Activated CD4-positive, alpha-beta T cell treated with anti-CD3 and anti-CD28 coated beads for 4 hours (primary cell): ENCODE measurements around the gene PARD3B.
A peak's percentile ranks its signal among the peaks of the same experiment; 100 is the strongest.

ENCODE experiments used
- DNase-seq, 2 donors: peaks; one replicate each; pipeline ENCODE4 v3.0.0-alpha.2; 2020

PARD3B gene, protein sequence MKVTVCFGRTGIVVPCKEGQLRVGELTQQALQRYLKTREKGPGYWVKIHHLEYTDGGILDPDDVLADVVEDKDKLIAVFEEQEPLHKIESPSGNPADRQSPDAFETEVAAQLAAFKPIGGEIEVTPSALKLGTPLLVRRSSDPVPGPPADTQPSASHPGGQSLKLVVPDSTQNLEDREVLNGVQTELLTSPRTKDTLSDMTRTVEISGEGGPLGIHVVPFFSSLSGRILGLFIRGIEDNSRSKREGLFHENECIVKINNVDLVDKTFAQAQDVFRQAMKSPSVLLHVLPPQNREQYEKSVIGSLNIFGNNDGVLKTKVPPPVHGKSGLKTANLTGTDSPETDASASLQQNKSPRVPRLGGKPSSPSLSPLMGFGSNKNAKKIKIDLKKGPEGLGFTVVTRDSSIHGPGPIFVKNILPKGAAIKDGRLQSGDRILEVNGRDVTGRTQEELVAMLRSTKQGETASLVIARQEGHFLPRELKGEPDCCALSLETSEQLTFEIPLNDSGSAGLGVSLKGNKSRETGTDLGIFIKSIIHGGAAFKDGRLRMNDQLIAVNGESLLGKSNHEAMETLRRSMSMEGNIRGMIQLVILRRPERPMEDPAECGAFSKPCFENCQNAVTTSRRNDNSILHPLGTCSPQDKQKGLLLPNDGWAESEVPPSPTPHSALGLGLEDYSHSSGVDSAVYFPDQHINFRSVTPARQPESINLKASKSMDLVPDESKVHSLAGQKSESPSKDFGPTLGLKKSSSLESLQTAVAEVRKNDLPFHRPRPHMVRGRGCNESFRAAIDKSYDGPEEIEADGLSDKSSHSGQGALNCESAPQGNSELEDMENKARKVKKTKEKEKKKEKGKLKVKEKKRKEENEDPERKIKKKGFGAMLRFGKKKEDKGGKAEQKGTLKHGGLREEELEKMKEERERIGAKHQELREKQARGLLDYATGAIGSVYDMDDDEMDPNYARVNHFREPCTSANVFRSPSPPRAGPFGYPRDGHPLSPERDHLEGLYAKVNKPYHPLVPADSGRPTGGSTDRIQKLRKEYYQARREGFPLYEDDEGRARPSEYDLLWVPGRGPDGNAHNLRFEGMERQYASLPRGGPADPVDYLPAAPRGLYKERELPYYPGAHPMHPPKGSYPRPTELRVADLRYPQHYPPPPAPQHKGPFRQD (N-terminal part only)

DNA sequence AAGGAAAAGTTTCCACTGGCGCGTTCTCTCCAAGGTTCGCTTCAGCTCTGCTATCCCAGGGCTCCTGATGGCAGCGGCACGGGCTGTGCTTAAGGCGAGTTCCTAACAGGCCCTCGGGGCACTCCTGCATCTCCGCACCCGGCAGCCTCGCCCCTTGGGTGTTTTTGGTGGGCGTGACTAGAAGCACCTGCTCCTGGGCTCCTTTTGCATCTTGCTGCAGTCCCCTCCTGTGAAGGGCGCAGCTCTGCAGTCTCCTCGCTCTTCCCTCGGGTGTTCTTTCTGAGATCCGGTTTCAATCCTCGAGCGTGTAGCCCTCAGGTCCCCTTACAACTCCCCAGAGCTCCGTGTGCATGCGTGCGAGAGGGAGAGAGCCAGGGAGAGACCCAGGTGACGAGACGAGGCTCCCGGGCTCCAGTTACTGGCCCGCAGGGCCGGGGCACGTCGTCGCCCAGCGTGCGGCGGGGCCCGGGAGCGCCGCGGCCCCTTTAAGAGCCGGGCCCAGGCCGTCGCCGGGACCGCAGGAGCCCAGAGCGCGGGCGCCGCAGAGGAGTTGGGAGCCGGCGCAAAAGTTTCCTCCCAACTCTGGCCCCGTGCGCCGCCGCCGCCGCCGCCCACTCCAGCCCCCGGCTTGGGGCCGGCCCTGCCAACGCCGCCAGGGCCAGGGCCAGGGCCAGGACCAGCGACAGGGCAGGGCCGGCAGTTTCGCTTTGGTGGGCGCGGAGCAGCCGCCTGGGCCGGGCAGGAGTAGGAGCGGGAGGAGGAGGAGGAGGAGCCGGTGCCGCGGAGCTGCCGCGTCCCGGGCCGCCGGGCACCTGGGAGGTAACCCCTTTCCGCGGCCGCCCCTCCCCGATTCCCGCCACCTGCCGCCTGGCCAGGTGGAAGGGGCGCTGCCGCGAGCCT, at the start of gene PARD3B:
Gene PARD3B, plus strand, starts transcription at position 515 of the 900 bp plus-strand sequence. CDS start 525 bp downstream, outside the sequence.
- DNase-seq: peak in 1 of 2 donors; percentile 6

- no peak for DNase-seq
Observed at GRCh38 chr2:204496779-204497178, 48.5 kb upstream of the PARD3B start.

DNA sequence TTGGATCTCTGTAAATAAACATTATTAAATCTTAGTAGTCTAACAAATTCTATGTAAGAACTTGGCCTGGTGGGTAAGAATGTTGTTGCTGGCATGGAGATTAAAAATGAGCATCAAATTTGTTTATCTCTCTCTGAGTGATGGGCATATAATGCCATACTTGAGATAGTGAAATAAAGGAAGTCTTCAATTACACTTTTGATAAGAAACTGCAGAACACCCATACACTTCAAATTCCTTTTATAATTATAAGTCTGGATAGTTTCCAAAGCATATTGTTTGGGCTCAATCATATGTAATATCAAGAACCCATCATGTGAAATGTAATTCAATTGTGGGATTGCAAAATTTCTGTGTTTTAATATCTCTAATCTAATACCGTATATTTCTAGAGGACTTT, 47.4 kb upstream of the PARD3B start:
- DNase-seq: no peak

DNA sequence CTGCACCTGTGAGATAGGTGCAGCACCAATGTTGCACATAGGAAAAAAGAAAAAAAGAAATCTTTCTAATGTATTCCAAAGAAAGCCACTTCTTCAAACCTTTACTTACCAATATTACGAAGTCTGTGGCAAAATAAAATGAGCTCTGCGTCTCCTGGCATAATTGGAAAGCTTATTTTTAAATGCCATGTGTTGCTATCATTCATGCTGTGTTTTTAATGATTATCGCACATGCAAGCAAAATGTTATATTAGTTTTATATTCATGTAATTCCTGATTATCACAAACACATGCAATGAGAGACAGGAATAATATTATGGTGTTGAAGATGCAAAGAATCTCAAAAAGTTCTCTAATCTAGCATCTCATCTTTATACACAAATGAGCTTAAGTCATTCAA, 47.0 kb upstream of the PARD3B start:
- DNase-seq: no peak

DNA sequence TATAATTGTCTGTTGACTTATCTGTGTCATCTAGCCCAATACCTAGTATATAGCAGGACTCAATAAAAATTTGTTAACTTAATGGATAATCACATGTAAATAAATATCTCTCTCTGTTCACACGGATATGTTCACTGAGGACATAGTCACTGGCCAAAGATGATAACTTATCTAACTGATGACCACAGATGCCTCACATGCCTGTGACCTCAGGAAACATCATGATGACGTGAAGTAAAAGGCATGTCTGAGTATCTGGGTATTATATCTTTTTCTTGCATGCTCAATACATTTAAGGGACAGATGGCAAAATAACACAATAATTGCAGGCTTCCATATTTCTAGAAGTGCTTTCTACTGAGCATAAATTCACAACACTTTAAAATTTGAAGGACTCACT, 41.4 kb upstream of the PARD3B start:
- DNase-seq: no peak

DNA sequence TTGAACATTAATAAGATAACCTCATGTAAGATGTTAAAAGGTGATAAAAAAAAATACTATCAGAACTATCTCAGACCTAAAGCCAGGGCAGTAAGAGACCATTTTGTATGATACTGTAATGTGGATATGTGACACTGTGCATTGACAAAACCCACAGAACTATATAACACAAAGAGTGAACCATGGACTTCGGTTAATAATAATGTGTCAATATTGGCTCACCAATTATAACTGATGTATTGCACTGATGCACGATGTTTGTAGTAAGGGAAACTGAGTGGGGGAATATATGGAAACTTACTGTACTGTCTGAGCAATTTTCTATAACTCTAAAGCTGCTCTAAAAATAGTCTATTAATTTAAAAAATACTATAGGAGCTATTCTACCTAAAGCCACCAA, 40.7 kb upstream of the PARD3B start:
- DNase-seq: no peak

GRCh38 chr2:204505488-204505887, 39.8 kb upstream of the PARD3B start:
- DNase-seq: no peak

GRCh38 chr2:204505946-204506345, 39.3 kb upstream of the PARD3B start:
- DNase-seq: no peak

GRCh38 chr2:204507636-204508035, 37.6 kb upstream of the PARD3B start:
- no peak for DNase-seq

GRCh38 chr2:204510709-204511420, 34.4 kb upstream of the PARD3B start:
- no peak for DNase-seq

DNA sequence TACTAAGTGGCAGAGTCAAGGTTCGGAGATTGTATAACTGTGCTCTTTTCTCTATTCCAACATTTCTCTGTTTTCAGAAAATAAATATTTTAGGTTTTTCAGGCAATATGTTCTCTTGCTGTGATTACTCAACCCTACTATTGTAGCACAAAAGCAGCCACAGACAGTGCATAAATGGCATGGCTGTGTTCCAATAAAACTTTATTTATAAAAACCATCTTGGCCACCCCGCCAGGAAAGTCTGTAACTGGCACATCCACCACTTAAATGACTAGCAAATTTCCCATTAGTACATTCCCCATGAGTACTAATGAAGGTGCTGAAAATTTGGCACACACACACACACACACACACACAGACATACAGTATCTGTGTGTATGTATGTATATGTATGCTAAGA, 30.8 kb upstream of the PARD3B start:
- no peak for DNase-seq

DNA sequence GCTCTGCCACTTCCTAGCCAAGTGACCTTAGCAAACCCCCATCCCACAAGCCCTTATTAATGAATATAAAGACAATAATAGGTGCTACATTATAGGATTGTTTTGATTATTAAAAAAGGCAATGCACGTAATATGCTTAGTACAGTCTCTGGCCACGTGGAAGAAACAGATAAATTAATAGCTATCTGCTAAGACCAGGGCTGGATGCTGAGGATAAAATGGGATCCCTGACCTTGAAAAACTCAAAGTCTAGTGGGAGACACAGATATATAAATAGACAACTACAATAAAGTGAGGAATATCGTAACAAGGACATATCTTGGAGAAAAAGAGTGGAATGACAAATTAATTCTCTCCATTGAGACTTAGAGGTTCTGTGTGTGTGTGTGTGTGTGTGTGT, 29.9 kb upstream of the PARD3B start:
- DNase-seq: no peak

DNA sequence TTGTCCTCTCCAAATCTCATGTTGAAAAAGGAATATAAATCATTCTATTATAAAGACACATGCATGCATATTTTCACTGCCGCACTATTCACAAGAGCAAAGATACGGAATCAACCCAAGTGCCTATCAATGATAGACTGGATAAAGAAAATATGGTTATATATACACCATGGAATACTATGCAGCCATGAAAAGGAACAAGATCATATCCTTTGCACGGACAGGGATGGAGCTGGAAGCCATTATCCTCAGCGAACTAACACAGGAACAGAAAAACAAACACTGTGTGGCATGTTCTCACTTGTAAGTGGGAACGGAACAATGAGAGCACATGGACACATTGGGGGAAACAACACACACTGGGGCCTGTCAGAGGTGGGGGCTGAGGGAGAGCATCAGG, 28.1 kb upstream of the PARD3B start:
- no peak for DNase-seq

DNA sequence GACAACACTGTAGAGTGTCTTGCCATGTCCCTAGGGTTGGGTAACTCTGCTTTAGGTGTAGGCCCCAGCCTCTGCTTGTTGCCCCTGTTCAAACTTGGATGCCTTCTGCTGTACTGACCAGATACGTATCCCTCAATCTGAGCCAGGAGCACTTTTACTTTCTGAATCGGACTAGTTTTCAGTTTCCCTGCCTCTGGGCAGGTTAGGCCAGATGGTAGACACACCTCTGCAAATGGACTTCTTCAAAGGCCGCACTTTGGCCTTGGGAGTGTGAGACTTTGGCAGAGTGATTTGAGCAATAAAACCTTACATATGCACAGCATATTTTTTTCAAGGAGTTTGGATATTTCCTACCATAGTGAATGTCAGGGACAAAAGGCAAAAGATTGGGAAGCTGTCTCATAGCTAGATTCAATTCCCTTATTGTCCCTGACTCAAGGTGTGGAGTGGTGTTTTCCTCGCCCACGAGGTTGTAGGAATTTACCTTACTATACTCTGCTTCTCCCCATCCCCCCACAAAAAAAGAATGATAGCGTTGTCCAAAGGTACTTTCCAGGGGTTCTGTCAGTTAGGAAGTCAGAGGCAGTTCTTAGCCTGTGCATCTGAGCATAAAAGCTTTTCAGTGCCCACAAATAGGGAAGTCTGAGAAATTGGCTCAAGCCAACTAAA, 15.3 kb upstream of the PARD3B start:
- DNase-seq: no peak

DNA sequence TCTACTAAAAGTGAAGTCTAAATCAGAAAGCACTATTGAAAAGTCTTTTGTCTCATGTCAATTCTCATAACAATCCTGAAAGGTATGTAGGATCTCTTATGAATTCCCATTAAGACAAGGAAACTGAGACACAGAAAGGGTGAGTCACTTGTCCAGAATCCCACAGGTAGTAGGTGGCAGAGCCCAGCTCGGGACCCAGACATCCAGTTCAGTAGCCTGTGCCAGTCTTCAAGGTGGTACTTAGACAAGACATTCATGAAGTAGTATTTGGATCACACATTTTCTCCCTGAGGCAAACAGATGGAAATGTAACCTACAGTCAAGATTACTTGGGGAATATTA, 14.8 kb upstream of the PARD3B start:
- no peak for DNase-seq

DNA sequence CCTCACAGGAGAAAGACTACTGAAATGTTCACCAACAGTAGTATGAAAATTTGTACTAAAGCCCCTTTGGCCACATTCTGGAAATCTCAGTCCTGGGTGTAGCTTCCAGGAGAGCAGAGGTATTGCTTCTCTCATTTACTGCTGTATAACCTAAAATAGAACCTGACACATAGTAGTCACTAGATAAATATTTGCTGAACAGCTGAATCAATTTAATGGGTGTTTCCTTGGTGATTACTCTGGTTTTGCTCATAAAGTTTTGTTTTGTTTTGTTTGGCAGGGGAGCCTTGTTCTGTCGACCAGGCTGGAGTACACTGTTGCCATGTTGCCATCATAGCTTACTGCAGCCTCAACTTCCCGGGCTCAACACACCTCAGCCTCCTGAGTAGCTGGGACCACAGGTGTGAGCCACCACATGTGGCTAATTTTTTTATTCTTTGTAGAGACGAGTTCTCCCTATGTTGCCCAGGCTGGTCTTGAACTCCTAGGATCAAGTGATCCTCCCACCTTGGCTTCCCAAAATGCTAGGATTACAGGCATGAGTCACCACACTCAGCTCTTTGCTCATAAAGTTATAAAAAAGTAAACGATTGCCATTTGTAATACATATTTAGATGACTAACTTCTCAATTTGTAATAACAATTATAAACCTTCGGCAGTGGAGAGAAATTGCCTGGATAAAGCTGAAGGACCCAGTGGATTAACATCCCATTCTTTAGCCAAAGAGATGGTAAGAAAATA, 11.5 kb upstream of the PARD3B start:
- no peak for DNase-seq

- no peak for DNase-seq
Observed at GRCh38 chr2:204535356-204535755, 9.9 kb upstream of the PARD3B start.

DNA sequence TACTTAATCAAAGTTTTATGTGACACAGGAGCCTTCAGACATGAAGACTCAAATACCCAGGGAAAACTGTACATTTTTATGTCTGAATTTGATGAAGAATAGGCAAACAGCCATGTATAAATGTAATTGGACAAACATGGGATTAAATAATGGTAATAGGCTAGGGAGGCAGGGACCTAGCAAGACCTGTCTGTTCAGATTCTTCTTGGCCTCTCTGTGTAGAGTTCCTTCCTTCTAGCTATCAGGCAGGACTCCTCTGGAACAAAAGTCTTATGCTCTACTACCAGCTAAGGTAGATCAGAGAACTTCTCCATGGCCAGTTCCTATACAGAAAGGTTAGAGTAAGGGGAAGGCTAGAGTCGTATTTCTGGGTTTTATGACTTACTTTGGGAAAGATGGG, 9.5 kb upstream of the PARD3B start:
- DNase-seq: no peak

DNA sequence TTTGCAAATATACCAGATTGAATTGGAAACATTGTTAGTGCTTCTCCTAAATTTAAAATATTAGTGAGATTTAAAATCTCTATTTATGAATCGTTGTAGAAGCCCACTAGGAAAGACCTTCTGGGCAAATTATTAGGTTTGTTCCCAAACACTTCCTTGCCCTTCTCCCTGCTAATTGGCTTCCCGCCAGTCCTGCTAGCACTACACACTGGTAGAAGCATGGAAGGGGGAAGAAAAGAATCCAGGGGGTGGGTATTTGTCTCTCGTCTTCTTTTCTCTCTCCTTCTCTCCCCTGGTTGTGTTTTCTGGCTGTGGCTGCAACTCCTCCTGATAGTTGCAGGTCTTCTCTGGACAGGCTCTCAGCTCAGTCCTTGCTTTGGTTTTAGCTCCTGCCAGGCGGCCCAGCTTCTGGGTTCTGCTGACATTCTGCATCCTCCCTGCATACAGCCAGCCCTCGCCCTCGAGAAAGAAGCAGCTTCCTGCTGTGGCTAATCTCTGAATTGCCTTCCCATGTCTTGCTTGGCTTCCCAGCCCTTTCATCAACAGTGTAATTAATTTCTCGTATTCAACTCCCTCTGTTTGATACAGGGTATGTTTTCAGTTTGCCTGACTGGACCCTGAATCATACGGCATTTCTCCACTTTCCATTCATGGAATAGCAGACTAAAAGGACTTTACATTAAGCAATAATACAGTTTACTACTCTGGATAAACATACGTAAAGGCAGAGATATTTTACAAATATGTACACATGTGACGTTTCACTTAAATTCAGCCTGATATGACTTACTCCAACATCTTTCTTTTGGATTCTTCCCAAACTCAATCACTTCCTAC, 6.9 kb upstream of the PARD3B start:
- DNase-seq: no peak

DNA sequence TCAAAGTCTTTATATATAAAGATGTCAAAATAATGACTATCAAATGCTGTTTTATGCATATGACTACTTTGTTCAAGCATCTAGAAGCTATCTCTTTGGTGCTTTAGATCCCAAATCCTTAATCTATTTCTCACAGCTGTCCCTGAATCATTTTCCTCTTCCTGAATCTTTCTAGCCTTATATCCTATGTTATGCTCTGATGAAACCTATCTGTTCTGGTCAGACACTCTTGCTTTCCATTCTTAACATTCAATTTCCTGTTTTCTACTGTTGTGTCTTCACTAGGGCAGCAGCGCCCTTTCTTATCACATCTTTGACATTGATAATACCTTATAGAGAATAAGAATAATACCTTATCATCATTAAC, 6.3 kb upstream of the PARD3B start:
- DNase-seq: no peak
